ENCODE data around the gene CPXM2.
"Not testable (repeated sequence)": the region's sequence is repeated elsewhere in the genome, so short reads cannot be mapped to it uniquely, and the experiment has no call there.

CPXM2 gene

DNA sequence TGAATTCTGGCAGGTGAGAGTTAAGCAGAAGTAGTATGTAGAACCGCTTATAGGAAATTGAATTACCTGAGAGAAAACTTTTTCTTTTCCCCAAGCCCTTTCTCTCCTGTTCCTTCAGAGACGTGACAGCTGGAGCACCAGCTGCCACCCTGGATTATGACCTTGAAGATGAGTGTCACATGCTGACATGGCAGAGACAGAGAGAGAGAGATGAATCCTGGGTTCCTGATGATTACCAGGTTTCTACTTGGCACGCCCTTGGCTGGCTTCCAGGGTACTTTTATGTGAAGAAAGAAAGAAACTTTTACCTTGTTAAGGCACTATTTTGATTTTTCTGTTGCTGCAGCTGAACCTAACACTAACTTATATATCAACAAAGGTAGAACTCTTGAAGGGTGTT is 125.6 kb downstream of the CPXM2 start:
- no peak for DNase-seq

DNA sequence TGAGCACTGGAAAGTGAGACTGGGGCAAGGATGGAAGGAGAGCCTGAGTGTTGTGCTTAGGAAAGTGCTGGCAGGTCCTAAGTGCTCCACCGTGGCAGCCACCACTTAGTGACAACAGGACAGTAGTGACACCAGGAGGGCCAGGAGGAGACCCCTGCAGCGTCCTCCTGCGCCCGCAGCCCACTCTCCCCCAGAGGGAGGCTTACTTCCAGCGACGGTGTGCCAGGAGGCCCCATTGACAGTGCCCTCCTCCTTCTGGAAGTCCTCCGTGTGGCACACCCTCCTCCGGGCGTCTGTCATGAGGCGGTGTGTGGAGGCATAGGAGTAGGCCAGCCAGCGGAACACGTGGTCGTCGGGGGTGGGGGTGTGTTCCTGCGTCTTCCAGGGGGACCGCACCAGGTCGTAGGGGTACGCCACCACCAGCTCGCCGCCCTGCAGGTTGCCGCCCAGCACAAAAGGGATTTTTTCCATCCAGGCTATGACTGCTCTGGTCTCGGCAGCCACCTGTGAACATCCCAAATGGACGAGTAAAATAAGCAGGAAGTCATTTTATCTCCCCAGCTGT is 129.9 kb downstream of the CPXM2 start:
- no peak for DNase-seq

DNA sequence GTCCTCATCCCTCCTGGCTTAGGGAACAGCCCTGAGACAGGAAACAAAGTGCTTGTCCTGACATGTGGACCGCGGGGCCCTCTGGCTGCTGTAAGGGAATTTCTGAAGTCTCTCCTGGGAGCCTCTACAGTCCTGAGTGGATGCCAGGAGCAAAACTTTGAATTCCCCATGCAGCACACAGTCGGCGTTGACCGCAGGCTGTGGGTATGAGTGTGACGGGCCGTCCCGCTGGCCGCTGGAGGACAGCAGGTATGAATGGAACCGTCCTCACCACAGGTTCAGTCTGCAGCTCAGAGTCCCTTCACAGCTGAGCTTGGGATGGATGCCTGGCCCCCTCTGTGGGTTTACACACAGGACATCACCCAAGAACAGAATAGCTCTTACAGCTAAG is 130.6 kb downstream of the CPXM2 start:
- DNase-seq = no peak

DNA sequence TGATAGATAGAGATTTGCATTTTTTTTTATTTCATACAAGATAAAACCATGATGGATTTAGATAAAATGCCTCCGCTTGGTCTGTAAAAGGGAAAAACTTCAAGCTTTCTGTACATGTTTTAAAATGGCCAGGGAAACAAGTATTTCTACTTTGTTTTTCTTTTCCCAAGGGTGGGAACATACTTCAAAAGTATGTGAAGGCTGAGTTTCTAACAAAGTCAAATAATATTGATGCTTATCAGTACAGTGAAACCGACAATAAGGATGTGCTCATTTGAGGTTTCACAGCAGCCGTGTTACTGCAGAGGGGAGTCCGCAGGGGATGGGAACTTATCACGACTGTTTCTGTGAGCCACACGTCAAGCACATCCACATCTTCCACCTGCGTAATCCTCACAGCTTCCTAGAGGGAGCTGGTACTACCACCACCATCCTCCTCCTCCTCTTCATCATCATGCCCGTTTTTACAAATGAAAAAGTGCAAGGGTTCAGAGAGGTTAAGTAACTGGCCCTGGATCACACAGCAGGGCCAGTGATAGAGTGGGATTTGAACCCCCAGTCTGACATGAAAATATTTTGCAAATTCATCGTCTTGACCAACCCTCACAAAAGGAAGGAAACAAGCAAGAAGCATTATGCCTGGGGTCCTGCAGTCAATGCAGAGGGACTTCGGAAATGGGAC is 131.1 kb downstream of the CPXM2 start:
- no peak for DNase-seq

DNA sequence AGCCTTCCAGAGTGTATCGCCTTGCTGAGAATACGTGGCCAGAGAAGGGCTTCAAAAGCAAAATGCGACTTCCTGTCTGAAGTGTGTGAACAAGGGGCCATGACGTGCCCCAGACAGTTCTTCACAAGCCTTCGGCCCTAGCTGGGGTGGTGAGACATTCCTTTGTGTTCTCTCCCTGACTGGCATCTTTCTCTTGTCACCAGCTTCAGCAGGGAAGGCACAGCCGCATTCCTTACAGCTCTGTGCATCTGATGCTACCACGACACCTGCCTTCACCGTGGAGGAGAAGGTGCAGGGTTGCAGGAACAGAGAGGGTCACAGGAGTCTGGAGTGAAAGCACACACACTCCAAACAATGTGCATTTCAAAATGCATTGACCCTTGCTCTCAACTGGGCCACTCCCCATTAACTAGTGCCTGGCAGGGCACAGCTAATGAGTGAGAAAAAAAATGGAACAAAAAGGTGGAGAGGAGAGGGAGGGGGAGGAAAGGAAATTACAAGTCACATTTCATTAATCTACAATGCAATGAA is 132.0 kb downstream of the CPXM2 start:
- DNase-seq = no peak

DNA sequence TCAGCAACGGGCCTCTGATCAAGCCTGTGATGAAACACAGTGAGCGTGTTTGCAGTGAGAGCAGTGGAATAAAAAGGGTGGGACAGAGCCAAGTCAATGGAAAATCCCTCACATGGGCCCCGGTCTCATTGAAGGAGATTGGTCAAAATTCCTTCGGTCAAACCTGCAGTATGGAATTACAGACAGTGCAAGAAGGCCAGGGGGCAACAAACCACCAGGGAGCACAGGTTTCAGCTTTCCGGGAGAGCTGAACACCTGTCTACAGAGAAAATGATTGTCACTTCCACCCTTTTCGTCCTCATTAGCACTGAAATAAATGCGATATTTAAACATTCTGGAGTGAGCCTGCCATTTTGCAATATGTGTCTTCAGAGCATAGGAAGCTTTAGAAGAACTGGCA is 132.6 kb downstream of the CPXM2 start:
- DNase-seq = no peak

DNA sequence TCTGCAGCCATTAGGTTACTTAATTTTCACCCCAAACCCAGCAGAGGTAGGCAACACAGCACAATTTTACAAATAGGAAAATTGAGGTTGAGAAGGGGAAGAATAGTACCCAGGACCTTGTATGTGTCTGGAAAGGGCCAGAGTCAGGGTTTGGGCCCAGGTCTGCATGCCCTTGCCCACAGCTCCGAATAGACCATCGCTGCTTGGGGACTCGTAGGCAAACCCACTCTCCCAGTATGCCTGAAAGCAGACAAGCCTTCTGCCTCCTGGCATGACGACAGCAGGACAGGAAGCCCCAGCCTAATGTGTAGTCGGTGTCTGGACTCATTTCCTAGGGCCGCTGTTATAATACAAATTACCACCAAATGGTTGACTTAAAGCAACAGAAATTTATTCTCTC is 133.8 kb downstream of the CPXM2 start:
- no peak for DNase-seq

DNA sequence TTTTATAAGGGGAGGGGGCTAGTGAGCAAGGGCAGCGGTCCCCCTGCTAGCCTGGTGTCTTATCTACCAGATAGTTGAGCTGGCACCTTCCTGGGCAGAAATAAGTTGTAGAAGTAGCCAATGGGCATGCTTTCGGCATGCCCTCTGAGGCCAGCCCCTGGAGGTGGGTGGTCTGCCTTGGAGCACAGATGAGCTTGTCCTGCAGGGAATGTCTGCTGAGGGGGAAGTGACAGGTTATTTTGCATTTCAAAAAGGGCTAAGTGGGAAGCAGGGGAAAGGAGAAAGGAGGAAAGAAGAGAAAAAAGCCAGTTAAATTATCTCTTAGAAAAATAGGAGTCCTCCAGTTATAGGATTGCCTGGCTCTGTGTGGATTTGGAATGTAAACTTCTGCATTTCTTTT is 136.5 kb downstream of the CPXM2 start:
- DNase-seq = no peak

DNA sequence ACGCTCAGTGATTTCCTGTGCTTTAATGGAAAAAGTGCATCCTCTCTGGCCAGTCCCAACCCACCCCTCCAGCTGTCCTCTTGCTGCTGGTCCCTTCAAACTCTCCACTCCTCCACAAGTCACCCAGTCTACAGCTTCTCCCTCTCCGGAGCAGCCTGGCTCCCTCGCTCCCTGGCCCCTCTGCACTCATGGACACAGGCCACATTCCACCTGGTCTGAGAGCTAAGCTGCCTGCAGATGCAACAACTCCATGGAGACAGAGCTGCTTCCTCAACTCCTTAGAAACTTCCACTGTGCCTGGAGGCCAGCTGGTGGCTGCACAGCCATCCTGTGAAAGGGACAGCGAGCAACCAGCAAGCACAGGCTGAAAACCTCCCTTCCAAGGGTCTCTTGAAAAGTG is 137.5 kb downstream of the CPXM2 start:
- DNase-seq = no peak

DNA sequence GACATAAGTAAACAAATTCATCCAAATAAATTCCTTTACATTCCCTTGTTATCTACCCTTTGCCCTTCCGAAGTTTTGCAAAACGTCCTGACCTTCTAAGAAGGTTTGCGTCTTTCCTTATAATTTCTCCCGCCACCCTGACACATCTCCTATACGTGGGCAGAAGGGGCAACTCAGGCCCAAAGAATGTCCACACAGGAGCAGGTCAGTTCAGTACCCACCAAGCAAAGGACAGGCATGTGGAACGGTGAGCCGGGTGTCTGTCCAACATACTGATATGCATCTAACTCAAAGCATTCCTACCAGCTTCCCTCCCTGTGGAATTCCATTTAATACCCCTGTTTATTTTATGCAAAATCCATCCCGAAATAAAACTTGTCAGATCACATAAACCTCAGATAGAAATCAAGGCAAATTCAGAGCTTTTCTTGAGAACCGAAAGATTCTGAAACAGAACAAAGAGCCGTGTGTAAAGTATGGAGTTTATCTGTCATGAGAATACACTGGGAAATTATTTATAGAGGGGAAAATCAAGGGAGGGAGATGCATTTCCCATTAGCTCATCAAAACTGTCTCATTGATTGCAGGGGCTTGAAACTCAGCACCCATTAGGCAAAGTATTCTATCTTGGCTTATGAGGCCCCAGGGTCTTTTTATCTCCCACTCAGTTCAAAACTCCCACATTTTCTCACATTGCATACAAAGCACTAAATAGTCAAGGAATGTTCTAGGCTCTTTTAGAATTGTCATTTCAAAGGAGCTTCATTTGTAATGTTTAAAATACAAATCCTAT is 140.1 kb downstream of the CPXM2 start:
- no peak for DNase-seq

DNA sequence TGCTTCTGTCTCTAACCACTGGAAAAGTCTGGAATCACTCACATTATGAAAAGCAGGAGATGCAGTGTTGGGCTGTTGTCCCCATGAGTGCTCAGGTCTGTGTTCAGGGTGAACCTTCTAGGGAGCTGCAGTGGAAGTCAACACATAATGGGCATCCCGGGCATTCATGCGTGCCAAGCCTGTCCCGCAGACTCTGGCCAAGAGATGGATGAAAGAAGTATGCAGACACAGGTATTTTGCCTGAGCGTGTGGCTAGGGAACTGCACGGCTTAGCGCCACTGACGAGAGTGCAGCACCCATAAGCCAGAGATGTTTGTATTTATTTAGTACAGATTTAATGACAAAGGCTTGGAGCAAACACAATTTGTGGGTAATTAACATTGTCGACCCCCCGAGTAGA is 140.7 kb downstream of the CPXM2 start:
- DNase-seq = no peak

DNA sequence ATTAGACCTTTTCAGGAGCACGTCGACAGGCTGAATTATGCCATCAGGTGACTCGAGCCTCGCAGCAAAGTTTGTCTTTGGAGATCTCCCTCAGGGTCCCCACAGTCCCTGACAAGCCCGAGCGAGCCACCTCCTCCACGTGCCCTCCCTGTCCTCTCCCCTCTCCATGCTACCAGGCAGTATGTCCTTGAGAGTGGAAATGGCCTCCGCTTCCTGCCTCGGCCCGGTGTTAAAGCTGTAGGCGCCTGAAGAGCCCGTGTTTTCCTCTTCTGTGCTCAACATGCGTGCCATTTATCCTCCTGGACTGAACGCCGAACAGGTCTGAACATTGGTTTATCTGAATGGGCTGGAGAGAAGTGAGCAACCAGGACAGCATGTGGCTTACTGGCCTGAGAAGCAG is 142.9 kb downstream of the CPXM2 start:
- DNase-seq = no peak

DNA sequence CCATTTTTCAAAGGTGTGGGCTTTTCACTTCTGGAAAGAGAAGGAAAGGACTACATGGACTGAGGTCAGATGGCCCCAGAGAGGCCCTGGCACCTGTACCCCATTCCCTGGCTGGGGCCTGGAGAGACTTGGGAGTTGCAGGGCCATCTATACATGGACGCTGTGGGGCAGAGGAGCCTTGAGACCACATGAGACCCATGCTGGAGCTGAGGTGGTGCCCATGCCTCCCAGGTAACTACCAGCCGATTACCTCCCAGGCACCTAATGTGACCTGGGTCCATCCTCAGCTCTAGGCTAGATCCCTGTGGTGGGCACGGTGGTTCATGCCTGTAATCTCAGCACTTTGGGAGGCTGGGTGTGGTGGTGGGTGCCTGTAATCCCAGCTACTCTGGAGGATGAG is 144.2 kb downstream of the CPXM2 start:
- no peak for DNase-seq

DNA sequence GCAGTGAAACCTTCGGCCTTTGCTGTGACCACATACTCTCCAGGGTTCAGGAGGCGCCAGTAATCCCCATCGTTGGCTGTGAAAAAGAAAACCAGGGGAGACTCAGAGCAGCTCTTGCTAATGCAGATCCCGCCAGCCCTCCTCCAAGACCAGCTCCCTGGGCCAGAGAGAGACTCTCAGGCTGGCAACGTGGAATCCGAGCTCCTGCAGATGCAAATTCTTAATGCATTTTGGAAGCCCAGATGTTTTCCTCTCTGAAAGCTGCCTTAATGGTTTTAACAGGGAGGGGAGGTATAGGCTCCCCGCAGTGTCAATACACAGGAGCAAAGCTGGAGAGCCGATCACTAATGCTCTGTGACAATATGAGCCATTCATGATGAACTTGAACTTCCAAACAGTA is 144.7 kb downstream of the CPXM2 start:
- DNase-seq = no peak

DNA sequence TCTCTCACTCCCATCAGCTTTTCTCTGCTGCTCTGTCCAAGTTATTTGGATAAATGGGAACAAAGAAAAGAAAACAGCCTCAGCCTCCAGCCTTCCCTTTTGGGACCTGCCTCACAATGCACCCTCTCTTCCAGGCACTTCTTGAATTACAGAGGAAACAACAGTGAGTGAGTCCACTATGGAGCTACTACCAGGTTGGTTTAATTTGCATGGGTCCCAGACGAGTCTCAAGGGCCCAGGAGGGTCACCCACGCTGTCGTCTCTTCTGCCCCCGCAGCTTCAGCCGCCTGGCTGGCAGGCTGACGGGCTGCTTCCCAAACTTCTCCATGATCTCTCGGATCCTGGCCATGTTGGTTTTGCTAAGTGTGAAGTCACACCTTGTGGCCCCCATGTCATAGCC is 145.1 kb downstream of the CPXM2 start:
- no peak for DNase-seq

DNA sequence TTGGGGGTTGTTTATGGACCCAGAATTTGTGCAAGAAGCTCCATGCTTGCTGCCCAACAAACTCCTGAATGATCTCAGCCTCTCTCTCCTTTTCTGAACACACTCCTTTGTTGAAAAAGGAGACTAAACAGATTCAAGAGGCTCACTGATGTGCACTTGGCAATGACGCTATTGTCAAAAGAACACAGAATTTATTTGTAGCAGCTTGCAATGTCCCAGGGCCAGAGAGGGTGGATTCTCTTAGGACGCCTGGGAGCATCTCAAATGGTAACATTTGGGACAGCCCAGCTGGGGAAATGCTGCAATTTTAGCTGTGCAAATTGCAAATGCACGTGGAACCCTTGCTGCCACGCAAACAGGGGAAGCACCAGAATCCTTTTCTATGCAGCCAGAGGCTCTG is 145.5 kb downstream of the CPXM2 start:
- no peak for DNase-seq

DNA sequence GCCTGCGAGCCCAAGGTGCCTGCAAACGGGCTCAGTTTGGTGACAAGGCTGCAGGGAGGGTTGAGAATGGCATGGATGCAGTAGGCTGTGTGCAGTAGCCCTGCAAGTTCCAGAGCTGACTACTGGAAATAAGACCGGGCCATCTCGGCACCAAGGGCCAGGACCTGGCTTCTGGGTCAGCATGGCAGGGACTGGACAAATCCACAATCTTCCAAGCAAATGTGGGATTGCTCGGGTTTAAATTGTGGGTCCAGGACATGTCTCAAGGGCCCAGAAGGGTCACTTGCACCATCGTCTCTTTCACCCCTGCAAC is 147.4 kb downstream of the CPXM2 start:
- no peak for DNase-seq

DNA sequence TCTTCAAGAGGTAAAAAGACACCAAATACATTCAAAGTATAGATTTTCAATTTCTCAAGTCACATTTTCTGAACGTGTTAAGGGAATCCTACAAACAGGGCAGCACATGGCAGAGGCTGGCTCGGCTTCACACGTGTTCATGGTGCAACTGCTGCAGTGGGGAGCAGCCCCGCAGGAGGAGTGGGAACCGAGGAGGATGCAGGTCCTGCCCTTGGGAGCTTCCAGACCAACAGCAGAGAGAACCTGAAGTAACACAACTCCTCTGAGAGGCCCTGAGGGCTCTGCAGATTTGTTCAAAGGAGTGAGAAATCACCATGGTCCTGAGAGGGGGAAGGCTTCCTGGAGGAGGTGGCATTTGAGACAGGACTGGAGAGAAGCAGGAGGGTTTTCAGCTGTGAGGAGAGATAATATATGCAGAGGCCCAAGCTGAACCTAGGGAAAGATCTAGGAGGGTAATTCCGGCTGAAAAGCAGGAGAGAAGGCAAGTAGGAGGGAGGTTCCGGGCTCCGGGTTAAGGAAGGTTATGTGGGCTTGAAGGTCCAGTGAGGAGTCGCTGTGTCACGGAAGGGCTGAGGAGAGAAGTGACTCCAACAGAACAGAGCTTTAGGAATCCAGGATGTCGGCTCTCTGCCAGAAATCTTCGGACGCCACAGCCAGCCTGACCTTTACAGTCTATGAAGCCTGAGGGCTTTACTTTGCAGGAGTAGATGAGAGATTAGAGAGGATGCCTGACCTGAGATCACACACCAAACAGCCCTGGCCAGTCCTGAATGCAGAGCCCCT is 148.0 kb downstream of the CPXM2 start:
- DNase-seq = no peak

DNA sequence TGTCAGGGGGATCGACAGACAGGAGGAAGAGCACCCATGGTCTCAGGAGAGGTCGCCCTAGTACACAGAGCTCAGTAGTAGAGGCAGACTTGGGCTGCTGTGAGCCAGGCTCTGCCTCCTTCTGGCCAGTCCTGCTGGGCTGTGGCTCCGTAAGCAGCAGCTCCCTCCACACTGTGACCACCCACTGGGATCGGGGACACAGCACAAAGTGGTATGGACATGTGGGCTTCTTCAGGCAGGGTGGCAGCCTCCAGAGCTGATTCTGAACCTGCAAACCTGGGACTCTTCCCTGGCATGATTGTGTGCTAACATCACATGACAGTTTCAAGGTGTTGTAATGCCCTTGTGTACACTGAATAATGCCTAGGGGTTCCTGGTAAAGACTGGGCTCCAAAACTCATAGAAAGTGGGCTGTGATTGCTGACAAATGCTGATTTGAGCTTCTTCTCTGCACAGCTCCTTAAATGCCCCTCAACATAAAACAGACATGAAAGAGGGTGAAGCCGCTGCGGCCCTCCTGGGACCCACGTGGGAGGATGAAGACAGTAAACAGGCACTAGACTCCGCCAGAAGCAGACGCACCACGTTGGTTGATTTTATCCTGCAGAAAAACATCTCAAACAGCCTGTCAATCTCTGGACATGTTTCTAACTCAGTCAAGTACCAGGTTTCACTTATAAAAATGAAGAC is 148.7 kb downstream of the CPXM2 start:
- no peak for DNase-seq

DNA sequence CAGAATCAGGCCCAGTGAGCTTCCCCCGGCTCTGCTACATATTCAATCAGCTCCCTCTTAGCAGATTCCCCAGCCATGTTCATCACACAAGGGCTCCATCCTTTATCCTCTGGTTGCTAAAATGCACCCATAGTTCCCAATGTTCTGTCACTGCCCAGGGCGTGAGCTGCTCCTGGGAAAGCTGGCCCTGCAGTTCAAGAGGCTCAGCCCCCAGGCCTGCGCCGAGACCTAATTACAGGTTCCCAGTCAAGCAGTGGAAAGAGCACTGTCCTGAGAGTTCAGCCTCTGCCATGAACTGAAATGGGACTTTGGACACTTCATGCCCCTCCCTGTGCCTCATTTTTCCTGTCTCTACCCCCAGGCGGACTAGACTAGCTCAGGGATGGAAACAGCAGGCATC is 149.9 kb downstream of the CPXM2 start:
- DNase-seq = no peak

DNA sequence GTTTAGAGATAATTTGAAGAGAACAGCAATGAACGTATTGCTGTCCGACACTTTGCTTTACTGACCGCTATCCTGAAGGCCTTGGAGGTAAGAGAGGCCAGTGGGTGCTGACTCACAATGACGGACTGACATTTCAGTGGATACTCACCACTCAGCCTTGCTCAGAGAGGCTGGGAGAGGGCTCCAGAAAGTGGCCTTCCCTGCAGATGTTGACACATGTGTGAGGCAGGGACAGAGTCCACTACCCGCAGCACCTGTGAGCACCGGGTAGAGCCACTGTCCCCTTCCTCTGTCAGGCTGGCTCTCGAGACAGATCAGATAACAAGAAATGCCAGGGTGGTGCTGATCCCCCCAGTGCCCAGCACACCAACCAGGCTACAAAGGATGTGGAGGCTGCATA is 150.5 kb downstream of the CPXM2 start:
- no peak for DNase-seq

DNA sequence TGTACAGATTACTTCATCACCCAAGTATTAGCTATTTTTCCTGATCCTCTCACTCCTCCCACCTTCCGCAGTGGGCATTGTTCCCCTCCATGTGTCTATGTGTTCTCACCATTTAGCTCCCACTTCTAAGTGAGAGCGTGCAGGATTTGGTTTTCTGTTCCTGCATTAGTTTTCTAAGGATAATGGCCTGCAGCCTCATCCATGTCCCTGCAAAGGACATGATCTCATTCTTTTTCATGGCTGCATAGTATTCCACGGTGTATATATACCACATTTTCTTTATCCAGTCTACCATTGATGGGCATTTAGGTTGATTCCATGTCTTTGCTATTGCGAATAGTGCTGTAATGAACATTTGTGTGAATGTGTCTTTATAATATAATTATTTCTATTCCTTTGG is 154.7 kb downstream of the CPXM2 start:
- not testable (repeated sequence) for DNase-seq

DNA sequence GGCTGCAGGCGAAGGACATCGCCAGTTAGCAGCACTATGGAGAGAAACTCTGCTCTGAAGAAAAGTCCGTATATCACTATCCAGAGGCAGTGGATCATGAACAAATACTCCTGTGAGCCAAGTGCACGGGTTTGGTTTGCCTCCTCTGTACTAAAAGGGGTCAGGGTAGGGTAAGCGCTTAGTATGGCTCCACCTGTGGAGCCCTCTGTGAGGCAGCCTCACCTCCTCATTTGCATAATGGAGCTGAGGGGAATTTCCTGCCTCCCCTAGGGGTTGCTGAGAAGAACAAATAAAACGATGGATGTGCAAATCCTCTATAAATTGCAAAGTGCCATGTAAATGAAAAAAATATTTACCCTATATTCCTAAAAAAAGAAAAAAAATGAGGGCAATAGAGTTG is 162.1 kb downstream of the CPXM2 start:
- no peak for DNase-seq

Data from SIG-M5 (cell line).